Measurements from ENCODE around the gene FAM170B.

The FAM170B gene

DNA sequence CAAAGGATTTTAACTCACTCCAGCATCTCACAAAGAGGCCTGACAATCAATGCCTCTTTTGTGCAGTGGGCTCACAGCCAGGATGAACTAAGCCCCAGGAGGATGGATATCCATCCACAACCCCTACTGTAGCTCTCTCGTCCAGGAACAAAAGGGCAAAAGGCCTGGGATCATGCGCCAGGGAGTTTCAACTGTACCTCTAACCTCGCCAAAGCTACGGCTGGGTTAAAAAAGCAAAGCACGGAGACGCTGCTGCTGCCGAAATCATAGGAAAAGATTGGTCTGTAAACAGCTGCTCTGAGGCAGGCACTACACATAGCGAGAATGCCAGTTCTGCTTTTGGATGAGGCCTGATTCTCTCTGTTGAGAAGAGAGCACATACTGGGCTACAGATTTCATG lies 50.6 kb downstream of the FAM170B start:
- Histone ChIP-seq H3K4me2 (ENCODE audit: low read length) (no peak overlapping the region), H3K27ac (no peak overlapping the region), H3K4me3 (ENCODE audit: low read depth, low read length) (no peak overlapping the region), H3K4me1 (peaks cover 13% of the 10 kb centered on the region), H3K9ac (no peak overlapping the region), H3K79me2 (peaks cover 7% of the 10 kb centered on the region), H3K27me3 (ENCODE audit: control insufficient read depth, insufficient read depth, low read length) (no peaks in the 10 kb centered on the region), H2AFZ (no peak overlapping the region), H3K9me3 (ENCODE audit: control insufficient read depth, low read length) (no peaks in the 10 kb centered on the region), H3K36me3 (ENCODE audit: control insufficient read depth, insufficient read depth, low read length) (no peaks in the 10 kb centered on the region)
- no peak for TF ChIP-seq CTCF (IDR thresholded peaks at IDR 0.05)

- Histone ChIP-seq H3K9ac (no peak overlapping the region), H3K4me1 (peaks cover 13% of the 10 kb centered on the region), H3K27ac (no peak overlapping the region), H3K27me3 (ENCODE audit: control insufficient read depth, insufficient read depth, low read length) (no peaks in the 10 kb centered on the region), H3K79me2 (peaks cover 10% of the 10 kb centered on the region), H3K36me3 (ENCODE audit: control insufficient read depth, insufficient read depth, low read length) (no peaks in the 10 kb centered on the region), H3K4me2 (ENCODE audit: low read length) (no peak overlapping the region), H2AFZ (no peak overlapping the region), H3K9me3 (ENCODE audit: control insufficient read depth, low read length) (no peaks in the 10 kb centered on the region), H3K4me3 (ENCODE audit: low read depth, low read length) (no peak overlapping the region)
- no peak for TF ChIP-seq CTCF (IDR thresholded peaks at IDR 0.05)
Observed at GRCh38 chr10:49082766-49083165, 51.1 kb downstream of the FAM170B start.

GRCh38 chr10:49081547-49082275 lies 52.1 kb downstream of the FAM170B start:
- H3K79me2 ChIP-seq, result peaks cover 14% of the 10 kb centered on the region
- H3K4me1 ChIP-seq, result peaks cover 13% of the 10 kb centered on the region
- no peak overlapping the region for H3K27ac ChIP-seq
- H3K27me3 ChIP-seq (ENCODE audit: control insufficient read depth, insufficient read depth, low read length), result no peaks in the 10 kb centered on the region
- H3K9ac ChIP-seq, result no peak overlapping the region
- no peak for TF ChIP-seq CTCF (IDR thresholded peaks at IDR 0.05)
- H3K36me3 ChIP-seq (ENCODE audit: control insufficient read depth, insufficient read depth, low read length), result no peaks in the 10 kb centered on the region
- H3K4me3 ChIP-seq (ENCODE audit: low read depth, low read length), result no peak overlapping the region
- no peak overlapping the region for H3K4me2 ChIP-seq (ENCODE audit: low read length)
- H3K9me3 ChIP-seq (ENCODE audit: control insufficient read depth, low read length), result no peaks in the 10 kb centered on the region
- no peak overlapping the region for H2AFZ ChIP-seq

Measured in parathyroid adenoma (tissue), 2 donors.